Spleen (tissue), 11 donors: Measurements from ENCODE around the gene BCL2. TPM values are rescaled to one million over a fixed set of nuclear protein-coding genes. Genes with fewer than 3 reads are reported as not detected.
A peak's percentile ranks its signal among the peaks of the same experiment; 100 is the strongest.

Experiments used
- DNase-seq: peaks from one replicate; pipeline ENCODE4 v3.0.0-alpha.2; 2020
- H3K27ac ChIP-seq, 8 donors: fragments of 200-600 bp; sonication (generic) in 7 of 8; 1 replicate in 4 of 8; 2 replicates in 4 of 8; pipeline versions ENCODE4 v1.5.0 to v1.8.0; 2016 to 2021; ENCODE audit warnings: inconsistent platforms in 4 of 8, mild to moderate bottlenecking in 4 of 8, moderate library complexity in 1 of 8
- H3K27me3 ChIP-seq, 7 donors: fragments of 200-600 bp; sonication (generic) in 6 of 7; replicated peaks in 1 of 7; 1 replicate in 4 of 7; 2 replicates in 3 of 7; pipeline versions ENCODE4 v1.5.0 to v1.8.0; 2016 to 2021; ENCODE audit warnings: inconsistent platforms in 3 of 7, mild to moderate bottlenecking in 1 of 7
- H3K36me3 ChIP-seq, 6 donors: fragments of 200-600 bp; sonication (generic) in 5 of 6; 1 replicate in 4 of 6; 2 replicates in 2 of 6; pipeline versions ENCODE4 v1.5.0 to v1.8.0; 2016 to 2021; ENCODE audit warnings: inconsistent platforms in 2 of 6
- H3K4me1 ChIP-seq, 6 donors: fragments of 200-600 bp; sonication (generic) in 5 of 6; 1 replicate in 3 of 6; 2 replicates in 3 of 6; pipeline versions ENCODE4 v1.5.0 to v1.8.0; 2016 to 2021; ENCODE audit warnings: inconsistent platforms in 3 of 6
- H3K4me3 ChIP-seq, 8 donors: fragments of 200-600 bp; sonication (generic) in 7 of 8; 1 replicate in 4 of 8; 2 replicates in 4 of 8; pipeline versions ENCODE4 v1.5.0 to v1.8.0; 2016 to 2021; ENCODE audit warnings: inconsistent platforms in 4 of 8, mild to moderate bottlenecking in 4 of 8, moderate library complexity in 2 of 8
- H3K9me3 ChIP-seq, 8 donors: fragments of 200-600 bp; sonication (generic) in 7 of 8; 1 replicate in 4 of 8; 2 replicates in 4 of 8; pipeline versions ENCODE4 v1.5.0 to v1.8.0; 2016 to 2021; ENCODE audit warnings: inconsistent platforms in 4 of 8
- POLR2A ChIP-seq, 3 donors: fragments of 450-650 bp; IDR thresholded peaks; one replicate each; pipeline ENCODE4 v1.5.1; 2017; ENCODE audit warnings: antibody characterized with exemption in 3 of 3, mild to moderate bottlenecking in 1 of 3
- POLR2AphosphoS5 ChIP-seq, 3 donors: sonication (generic); formaldehyde crosslinking; IDR thresholded peaks; one replicate each; pipeline ENCODE4 v1.5.1; 2017; ENCODE audit warnings: antibody characterized with exemption in 3 of 3
- WGBS, 5 donors: extraction: QIAGEN DNeasy Blood & Tissue Kit in 3 of 5; methylation state at CpG; one replicate each; pipeline versions ENCODE4 v1.1.5 to v1.1.7; 2013 to 2018; 5-methylcytosine and 5-hydroxymethylcytosine counted together
- intact Hi-C: fragments of 100-400 bp; cut with DNase I; formaldehyde crosslinking; loops from one replicate; pipeline ENCODE4 v1.15.0; 2023; ENCODE audit warnings: low total_unique reads
- polyA plus RNA-seq, 3 donors: library from polyadenylated mRNA; stranded (reverse); fragments of 200-250 nt; gene quantifications; one replicate each; pipeline ENCODE4 v1.2.1, GENCODE V29; 2013
- total RNA-seq, 7 donors: library from RNA; depleted of rRNA in 3 of 7; stranded (reverse); fragments of >200 nt in 3 of 7; fragmentation: NEBNext Ultra II Directional in 4 of 7; extraction: Animal tissue kit (Norgen Biotek cat#: 25700) in 4 of 7; gene quantifications; one replicate each; pipeline versions ENCODE4 v1.1.0 to v1.2.1, GENCODE V29; 2016 to 2021
- TF ChIP-seq, protein P1 (sequence below), 11 experiments: fragments of 200-600 bp in 7 of 11; fragments of 450-650 bp in 4 of 11; sonication (generic) in 4 of 11; IDR thresholded peaks in 8 of 11; conservative IDR thresholded peaks in 3 of 11; 1 replicate in 7 of 11; 2 replicates in 4 of 11; pipeline versions ENCODE4 v1.4.0 to v1.8.0; 2016 to 2021; ENCODE audit warnings: antibody characterized with exemption in 11 of 11, inconsistent platforms in 4 of 11, mild to moderate bottlenecking in 1 of 11
- donor health status: healthy with polysubstance abuse.
- donor health status: DM: no; HTN: no; CAD: no; lungs with moderate emphysema.
- donor health status: DM: no; HTN: no; CAD: no.
- donor health status: Bipolar disorder and iron deficiency.
- donor health status: healthy.
- donor health status: DM: no; HTN: no; CAD: no.
- donor health status: DM: yes; HTN: yes; CAD: no.

BCL2 gene
- total and polyA plus RNA-seq, 10 donors = 9.6 to 112 (median 69.1) TPM

DNA sequence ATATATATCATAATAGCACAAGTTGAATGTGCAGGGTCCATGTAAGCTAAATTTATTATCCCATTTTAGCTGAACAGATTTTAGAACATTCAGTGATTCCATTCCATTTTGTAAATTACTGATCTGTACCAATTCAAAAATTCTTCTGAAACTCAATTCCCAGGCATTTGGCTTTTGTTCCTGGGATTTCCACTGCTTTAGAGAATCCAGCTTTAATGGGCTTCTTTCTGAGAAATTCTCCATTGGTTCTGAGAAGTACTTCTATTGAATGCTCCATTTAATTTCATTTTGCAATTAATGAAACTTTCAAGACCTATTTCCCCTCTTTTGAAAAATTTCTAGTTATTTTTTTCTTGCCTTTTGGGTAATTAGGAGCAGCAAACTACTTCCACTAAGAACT is 36.8 kb downstream of the BCL2 start:
- Histone ChIP-seq H3K27me3 (no peaks in the 10 kb centered on the region), H3K9me3 (no peaks in the 10 kb centered on the region), H3K4me1 (peaks cover 19 to 98% (median 69%) of the 10 kb centered on the region in 6 donors), H3K4me3 (no peak overlapping the region), H3K36me3 (peaks cover 0 to 15% (median 5%) of the 10 kb centered on the region in 6 donors), H3K27ac (peak overlapping the region in 6 of 8 donors; percentile 24 to 86 (median 74))
- no peak for TF ChIP-seq POLR2AphosphoS5 (IDR thresholded peaks at IDR 0.05)
- DNase-seq = no peak
- intact Hi-C loops = no loop called here

- H3K36me3 ChIP-seq = peaks cover 0 to 5% (median 0%) of the 10 kb centered on the region in 6 donors
- TF ChIP-seq, protein P1, sequence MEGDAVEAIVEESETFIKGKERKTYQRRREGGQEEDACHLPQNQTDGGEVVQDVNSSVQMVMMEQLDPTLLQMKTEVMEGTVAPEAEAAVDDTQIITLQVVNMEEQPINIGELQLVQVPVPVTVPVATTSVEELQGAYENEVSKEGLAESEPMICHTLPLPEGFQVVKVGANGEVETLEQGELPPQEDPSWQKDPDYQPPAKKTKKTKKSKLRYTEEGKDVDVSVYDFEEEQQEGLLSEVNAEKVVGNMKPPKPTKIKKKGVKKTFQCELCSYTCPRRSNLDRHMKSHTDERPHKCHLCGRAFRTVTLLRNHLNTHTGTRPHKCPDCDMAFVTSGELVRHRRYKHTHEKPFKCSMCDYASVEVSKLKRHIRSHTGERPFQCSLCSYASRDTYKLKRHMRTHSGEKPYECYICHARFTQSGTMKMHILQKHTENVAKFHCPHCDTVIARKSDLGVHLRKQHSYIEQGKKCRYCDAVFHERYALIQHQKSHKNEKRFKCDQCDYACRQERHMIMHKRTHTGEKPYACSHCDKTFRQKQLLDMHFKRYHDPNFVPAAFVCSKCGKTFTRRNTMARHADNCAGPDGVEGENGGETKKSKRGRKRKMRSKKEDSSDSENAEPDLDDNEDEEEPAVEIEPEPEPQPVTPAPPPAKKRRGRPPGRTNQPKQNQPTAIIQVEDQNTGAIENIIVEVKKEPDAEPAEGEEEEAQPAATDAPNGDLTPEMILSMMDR (IDR thresholded peaks at IDR 0.05 in 8 of 11, conservative IDR thresholded peaks at IDR 0.05 in 3 of 11) = no peak
- TF ChIP-seq POLR2A (IDR thresholded peaks at IDR 0.05) (no peak), POLR2AphosphoS5 (IDR thresholded peaks at IDR 0.05) (no peak)
- H3K27ac ChIP-seq = peak overlapping the region in 7 of 8 donors; percentile 42 to 79 (median 59)
- no peaks in the 10 kb centered on the region for H3K9me3 ChIP-seq
- H3K4me3 ChIP-seq = peak overlapping the region in 2 of 8 donors; percentile 1 to 13
- DNase-seq = no peak
- intact Hi-C loops = no loop called here
- H3K4me1 ChIP-seq = peaks cover 22 to 85% (median 60%) of the 10 kb centered on the region in 6 donors
- 53 to 76% (median 56%) methylated on average over 13 of the region's 13 CpGs for whole genome bisulfite sequencing, 5 donors
- H3K27me3 ChIP-seq = no peaks in the 10 kb centered on the region
Observed at GRCh38 chr18:63273222-63273927, 46.2 kb downstream of the BCL2 start.

DNA sequence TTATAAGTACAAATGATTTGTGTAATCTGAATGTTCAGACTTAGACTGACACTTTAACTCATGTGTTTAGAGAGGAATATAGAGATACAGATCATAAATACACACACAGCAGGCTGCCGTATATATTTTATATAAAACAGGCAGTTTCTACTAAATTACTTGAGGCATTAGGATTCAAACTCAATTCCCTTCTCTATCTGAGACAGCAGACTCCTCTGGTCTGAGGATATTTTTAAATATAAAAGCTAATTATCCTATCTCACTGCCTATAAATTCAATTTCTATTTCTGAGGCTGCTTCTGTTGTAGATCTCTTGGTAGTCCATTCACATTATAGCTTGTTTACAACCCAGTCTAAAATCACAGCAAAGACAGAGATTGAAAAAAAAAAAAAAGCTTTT is 46.9 kb downstream of the BCL2 start:
- H3K27ac ChIP-seq = peak overlapping the region in 7 of 8 donors; percentile 42 to 79 (median 59)
- DNase-seq = no peak
- H3K4me3 ChIP-seq = peak overlapping the region in 2 of 8 donors; percentile 1 to 34
- TF ChIP-seq, protein P1 (IDR thresholded peaks at IDR 0.05 in 8 of 11, conservative IDR thresholded peaks at IDR 0.05 in 3 of 11) = no peak
- TF ChIP-seq POLR2A (IDR thresholded peaks at IDR 0.05) (no peak), POLR2AphosphoS5 (IDR thresholded peaks at IDR 0.05) (no peak)
- H3K27me3 ChIP-seq = no peaks in the 10 kb centered on the region
- intact Hi-C loops = no loop called here
- peaks cover 16 to 85% (median 61%) of the 10 kb centered on the region in 6 donors for H3K4me1 ChIP-seq
- H3K36me3 ChIP-seq = peaks cover 0 to 5% (median 0%) of the 10 kb centered on the region in 6 donors
- H3K9me3 ChIP-seq = no peaks in the 10 kb centered on the region
- 74 to 94% (median 88%) methylated on average over 1 of the region's 1 CpG for WGBS, 5 donors

- TF ChIP-seq, protein P1 (IDR thresholded peaks at IDR 0.05 in 8 of 11, conservative IDR thresholded peaks at IDR 0.05 in 3 of 11) = no peak
- TF ChIP-seq POLR2AphosphoS5 (IDR thresholded peaks at IDR 0.05) = no peak
- no peak for TF ChIP-seq POLR2A (IDR thresholded peaks at IDR 0.05)
- Histone ChIP-seq H3K4me3 (peak overlapping the region in 2 of 8 donors; percentile 1 to 34), H3K4me1 (peaks cover 15 to 86% (median 65%) of the 10 kb centered on the region in 6 donors), H3K27me3 (no peaks in the 10 kb centered on the region), H3K27ac (peak overlapping the region in 7 of 8 donors; percentile 42 to 79 (median 59)), H3K9me3 (no peaks in the 10 kb centered on the region), H3K36me3 (peaks cover 0 to 4% (median 0%) of the 10 kb centered on the region in 6 donors)
- DNase-seq = no peak
- 30 to 43% (median 40%) methylated on average over 2 to 3 of the region's 3 CpGs for WGBS, 5 donors
- intact Hi-C loops = no loop called here
Observed at GRCh38 chr18:63271881-63272299, 47.7 kb downstream of the BCL2 start.
